Islet precursor cell (in vitro differentiated cells): ENCODE data around the gene ROR1.
A peak's percentile ranks its signal among the peaks of the same experiment; 100 is the strongest.

Source experiments
- DNase-seq: peaks from one replicate; pipeline ENCODE4 v3.0.0-alpha.2; 2018

The ROR1 gene

DNA sequence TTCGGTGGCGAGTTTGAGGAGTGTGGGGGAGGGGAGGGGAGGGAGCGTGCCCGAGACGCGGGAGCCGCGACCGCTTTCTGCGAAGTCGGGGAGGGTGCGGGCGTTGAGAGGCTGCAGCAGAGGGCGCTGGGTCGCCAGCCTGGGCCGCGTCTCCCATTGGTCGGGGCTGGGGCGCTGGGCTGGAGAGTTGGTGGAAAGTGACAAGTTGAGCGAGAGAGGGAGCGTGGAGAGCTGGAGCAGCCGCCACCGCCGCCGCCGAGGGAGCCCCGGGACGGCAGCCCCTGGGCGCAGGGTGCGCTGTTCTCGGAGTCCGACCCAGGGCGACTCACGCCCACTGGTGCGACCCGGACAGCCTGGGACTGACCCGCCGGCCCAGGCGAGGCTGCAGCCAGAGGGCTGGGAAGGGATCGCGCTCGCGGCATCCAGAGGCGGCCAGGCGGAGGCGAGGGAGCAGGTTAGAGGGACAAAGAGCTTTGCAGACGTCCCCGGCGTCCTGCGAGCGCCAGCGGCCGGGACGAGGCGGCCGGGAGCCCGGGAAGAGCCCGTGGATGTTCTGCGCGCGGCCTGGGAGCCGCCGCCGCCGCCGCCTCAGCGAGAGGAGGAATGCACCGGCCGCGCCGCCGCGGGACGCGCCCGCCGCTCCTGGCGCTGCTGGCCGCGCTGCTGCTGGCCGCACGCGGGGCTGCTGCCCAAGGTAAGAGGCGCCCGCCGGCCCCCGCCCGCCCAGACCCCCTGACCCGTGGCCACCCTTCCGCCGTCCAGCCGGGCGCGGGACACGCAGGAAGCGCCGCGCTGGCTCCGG lies at the start of gene ROR1:
ROR1 (plus strand) TSS at position 203 of the 802 bp plus-strand sequence.
- peak; percentile 97 for DNase-seq

GRCh38 chr1:63724375-63724899 lies 49.4 kb upstream of the ROR1 start:
- no peak for DNase-seq

- no peak for DNase-seq
Measured at GRCh38 chr1:63728611-63729226, 45.1 kb upstream of the ROR1 start.

DNA sequence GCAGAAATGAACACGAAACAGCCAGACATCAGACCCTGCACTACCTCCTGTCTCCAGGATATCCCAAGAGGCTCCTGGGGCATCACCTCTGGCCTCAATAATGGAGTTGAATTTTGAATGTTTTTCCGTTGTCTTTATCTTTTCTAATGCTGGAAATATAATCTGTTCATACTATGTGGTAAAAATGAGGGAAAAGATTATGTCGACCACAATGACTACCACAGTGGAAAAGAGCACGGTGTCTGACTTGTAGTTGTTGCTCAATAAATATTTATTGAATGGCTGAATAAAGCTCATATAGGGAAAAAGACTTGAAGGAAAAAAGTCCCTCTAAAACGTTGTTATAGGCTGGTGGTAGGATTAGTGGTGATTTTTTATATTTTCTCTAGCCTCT lies 44.6 kb upstream of the ROR1 start:
- DNase-seq: no peak

GRCh38 chr1:63730211-63730610 lies 43.6 kb upstream of the ROR1 start:
- peak; percentile 85 for DNase-seq

DNA sequence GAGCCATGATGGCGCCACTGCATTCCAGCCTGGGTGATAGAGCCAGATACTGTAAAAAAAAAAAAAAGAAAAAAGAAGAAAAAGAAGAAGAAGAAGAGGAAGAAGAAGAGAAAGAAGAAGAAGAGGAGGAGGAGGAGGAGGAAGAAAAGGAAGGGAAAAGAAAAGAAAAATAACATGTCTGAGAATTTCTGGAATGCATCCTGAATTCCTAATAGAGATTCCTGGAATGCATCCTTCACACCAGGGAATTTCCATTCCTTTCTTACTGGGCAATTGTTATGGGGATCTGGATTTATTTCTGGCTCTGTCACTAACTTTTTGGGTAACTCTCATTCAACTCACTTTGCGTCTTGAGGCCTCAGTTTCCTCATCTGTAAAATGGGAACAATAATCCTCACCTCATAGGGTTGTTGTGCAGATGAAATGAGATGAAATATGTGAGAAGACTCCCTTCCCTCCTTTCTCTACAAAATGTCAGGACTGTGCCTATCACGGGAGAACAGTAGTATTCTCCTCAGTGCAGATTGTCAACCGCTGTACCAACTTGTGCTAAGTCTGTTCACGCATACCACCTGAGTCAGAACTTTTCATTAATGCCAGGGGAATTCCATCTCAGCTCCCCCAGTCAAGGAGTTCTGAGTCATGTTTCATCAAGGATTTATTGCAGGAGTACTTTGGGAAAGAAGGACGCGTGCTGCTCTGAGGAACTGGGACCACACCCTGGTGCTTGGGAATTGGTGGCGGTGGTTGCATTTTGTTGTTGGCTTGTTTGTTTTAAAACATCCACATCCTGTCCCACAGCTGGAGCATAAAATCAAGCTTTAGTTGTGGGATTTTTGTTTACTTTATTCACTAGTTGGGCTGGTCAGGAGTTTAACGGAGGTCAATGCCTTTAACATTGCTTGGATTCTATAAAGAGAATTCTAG lies 42.4 kb upstream of the ROR1 start:
- DNase-seq: peak; percentile 86

DNA sequence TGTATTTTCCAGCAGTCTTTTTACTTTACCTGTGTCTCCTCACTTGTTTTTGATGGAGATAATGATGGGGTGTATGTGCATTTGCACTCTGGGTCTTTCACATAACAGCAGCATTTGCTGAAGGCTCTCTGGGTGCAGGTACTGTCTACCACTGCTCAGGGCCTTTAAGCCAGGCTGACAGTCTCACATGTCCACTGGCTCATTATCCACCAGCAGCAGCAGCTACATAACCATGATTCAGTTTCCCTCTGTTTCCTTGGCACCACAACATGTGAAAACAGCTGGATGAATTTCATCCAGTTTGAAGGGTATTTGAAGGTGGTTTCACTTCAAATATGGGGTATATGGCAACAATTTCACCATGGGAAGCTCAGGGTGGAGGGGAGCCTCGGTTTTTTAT lies 41.2 kb upstream of the ROR1 start:
- no peak for DNase-seq

DNA sequence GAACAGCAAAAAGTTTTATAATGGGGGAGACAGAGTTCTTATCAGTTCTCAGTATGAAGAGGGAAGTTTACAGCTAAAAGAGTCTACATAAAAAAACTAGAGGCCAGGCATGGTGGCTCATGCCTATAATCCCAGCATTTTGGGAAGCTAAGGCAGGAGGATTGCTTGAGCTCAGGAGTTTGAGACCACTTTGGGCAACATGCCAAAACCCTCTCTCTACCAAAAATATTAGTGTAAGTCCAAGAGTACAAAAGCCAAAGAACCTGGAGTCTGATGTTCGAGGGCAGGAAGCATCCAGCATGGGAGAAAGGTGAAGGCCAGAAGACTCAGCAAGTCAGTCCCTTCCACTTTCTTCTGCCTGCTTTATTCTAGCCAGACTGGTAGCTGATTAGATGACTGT lies 35.0 kb upstream of the ROR1 start:
- DNase-seq: no peak

DNA sequence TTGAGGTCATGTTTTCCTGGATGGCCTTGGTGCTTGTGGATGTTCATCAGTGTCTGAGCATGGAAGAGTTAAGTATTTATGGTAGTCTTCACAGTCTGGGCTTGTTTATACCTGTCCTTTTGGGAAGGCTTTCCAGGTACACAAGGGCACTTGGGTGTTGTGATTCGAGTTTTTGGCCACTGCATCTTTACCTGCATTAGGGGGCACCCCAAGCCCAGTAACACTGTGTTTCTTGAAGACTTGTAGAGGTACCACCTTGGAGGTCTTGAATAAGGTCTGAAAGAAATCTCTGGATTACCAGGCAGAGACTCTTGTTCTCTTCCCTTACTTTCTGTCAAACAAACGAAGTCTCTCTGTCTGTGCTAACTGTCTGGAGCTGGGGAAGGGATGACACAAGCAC lies 34.4 kb upstream of the ROR1 start:
- DNase-seq: no peak

GRCh38 chr1:63740432-63740831 lies 33.4 kb upstream of the ROR1 start:
- DNase-seq: no peak

DNA sequence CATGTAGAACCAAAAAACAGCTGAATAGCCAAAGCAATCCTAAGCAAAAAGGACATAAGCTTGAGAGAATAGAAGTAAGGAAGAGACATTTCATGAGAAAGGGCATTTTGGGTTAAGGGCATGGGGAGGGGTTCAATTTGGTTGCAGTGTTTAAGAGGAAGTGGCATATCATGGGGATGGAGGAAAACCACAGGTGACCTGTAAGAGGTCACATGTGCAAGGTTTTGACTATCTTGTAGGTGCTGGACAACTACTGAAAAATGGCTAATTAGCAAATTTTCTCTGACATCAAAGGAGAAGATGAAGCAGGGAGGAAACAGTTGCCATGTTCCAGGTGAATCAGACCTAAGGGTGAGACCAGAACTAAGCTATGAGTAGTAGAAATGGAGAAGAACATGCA lies 31.3 kb upstream of the ROR1 start:
- no peak for DNase-seq

DNA sequence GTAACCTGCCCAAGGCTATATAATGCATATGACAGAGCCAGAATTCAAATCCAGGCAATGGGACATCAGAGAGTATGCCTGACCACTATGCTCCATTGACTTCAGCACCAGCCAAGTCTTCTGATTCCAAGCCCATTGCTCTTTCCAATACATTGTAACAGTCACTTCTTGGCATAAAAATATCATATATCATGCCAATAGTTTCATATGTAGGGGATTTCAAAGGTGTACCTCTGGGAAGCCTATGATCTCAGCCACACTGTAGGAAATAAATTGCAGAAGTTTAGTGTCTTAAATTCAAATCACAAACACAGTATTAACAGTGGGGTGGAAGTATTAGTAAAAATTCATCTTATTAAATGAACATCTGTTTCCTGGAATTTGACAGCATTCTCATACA lies 30.0 kb upstream of the ROR1 start:
- no peak for DNase-seq

- peak; percentile 91 for DNase-seq
Measured at GRCh38 chr1:63746129-63746864, 27.5 kb upstream of the ROR1 start.

GRCh38 chr1:63747445-63747844 lies 26.4 kb upstream of the ROR1 start:
- no peak for DNase-seq

DNA sequence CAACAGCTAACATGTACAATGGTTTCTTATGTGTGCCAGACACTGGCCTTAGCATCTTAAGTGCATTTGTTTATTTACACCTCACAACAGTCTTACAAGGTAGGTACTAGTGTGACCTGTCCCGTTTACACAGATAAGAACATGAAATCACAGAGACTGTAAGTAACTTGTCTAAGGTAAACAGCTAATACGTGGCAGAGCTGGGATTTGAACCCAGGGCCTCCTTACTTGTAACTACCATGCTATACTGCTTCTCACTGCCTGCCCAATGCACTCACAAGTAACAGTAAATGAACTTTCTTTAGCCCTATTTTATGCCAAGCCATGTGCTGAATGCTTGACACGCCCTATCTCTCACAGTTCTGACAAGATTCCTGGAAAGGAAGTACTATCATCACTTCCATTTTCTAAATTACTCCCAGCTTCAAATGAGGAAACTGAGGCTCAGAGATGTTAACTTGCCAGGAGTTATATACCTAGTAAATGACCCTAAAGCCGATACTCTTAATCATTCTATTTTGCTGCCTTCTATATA lies 25.7 kb upstream of the ROR1 start:
- DNase-seq: no peak

GRCh38 chr1:63748641-63749040 lies 25.2 kb upstream of the ROR1 start:
- no peak for DNase-seq

DNA sequence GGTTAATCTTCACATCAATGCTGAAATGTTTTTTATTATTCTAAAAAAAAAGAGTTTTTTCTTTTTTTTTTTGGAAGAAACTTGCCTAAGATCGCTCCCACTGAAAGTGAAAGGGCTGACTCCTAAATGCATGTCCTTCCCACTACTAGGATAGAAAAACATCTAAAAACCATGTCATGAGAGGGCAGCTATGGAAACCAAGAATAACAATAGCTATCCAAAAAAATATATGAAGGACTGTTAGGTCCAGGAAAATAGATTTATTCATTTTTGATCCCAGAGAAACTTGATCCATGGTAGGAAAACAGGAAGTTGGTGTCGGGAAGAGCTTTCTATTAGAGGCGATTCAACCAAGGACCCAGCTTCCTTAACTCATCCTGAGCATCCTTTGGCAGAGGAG lies 23.1 kb upstream of the ROR1 start:
- no peak for DNase-seq

- no peak for DNase-seq
Measured at GRCh38 chr1:63752176-63752575, 21.6 kb upstream of the ROR1 start.

DNA sequence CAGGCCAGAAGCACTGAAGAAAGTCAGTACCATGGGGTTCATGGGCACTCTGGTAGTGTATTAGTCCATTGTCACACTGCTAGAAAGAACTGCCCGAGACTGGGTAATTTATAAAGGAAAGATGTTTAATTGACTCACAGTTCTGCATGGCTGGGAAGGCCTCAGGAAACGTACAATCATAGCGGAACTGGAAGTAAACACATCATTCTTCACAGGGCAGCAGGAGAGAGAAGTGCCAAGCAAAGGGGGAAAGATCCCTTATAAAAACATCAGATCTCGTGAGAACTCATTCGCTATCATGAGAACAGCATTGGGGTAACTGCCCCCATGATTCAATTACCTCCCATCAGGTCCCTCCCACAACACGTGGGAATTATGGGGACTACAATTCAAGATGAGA lies 20.2 kb upstream of the ROR1 start:
- no peak for DNase-seq

- no peak for DNase-seq
Measured at GRCh38 chr1:63756839-63757238, 17.0 kb upstream of the ROR1 start.

- no peak for DNase-seq
Measured at GRCh38 chr1:63757334-63757733, 16.5 kb upstream of the ROR1 start.

GRCh38 chr1:63758791-63759190 lies 15.0 kb upstream of the ROR1 start:
- no peak for DNase-seq
